OCI-LY3 (cell line): ENCODE data around the gene ST3GAL6.

ENCODE experiments used
- EZH2phosphoT487 ChIP-seq: fragments of 200-600 bp; shearing (Covaris generic); IDR thresholded peaks from 2 replicates; pipeline ENCODE4 v1.6.1; 2018; ENCODE audit warnings: antibody characterized with exemption, mixed run types, low read depth
- TF ChIP-seq, protein P1 (sequence below): fragments of 200-600, 300-600 bp; sonication (generic); IDR thresholded peaks from 2 replicates; pipeline ENCODE4 v1.5.1; 2014; ENCODE audit warnings: antibody characterized with exemption, low read length, low read depth

DNA sequence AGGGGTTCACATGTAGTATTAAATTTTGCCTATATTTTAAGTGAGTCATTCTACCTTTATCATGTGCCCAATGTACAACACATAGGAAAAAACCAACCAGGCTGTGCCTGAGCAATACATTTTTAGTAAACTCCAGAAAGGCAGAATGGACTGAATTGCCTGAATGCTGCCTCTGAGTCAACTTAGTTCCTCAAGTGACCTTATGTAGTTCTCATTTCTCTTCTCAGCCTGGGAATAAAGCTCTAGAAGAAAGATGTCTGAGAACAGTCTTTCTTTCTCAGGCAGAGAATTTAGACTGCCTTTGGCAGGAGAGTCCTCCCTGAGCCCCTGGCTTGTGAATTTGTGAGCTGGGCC, 13.0 kb downstream of the ST3GAL6 start:
- TF ChIP-seq, protein P1, sequence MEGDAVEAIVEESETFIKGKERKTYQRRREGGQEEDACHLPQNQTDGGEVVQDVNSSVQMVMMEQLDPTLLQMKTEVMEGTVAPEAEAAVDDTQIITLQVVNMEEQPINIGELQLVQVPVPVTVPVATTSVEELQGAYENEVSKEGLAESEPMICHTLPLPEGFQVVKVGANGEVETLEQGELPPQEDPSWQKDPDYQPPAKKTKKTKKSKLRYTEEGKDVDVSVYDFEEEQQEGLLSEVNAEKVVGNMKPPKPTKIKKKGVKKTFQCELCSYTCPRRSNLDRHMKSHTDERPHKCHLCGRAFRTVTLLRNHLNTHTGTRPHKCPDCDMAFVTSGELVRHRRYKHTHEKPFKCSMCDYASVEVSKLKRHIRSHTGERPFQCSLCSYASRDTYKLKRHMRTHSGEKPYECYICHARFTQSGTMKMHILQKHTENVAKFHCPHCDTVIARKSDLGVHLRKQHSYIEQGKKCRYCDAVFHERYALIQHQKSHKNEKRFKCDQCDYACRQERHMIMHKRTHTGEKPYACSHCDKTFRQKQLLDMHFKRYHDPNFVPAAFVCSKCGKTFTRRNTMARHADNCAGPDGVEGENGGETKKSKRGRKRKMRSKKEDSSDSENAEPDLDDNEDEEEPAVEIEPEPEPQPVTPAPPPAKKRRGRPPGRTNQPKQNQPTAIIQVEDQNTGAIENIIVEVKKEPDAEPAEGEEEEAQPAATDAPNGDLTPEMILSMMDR = no peak
- no peak for TF ChIP-seq EZH2phosphoT487
